H9 (cell line): ENCODE data around the gene LZIC. TPM values are rescaled to one million over a fixed set of nuclear protein-coding genes. Genes with fewer than 3 reads are reported as not detected.

Experiments
- DNase-seq: peaks from one replicate; pipeline ENCODE4 v3.0.0-alpha.2; 2017
- H2AFZ ChIP-seq: one replicate; pipeline ENCODE4 v1.6.1; 2013; ENCODE audit warnings: mild to moderate bottlenecking, low read length, control low read depth, moderate library complexity
- H2AK5ac ChIP-seq: 2 replicates; pipeline ENCODE4 v1.6.1; 2013; ENCODE audit warnings: low read length, control low read depth, mixed read lengths; ENCODE audit not compliant: insufficient read length
- H2BK120ac ChIP-seq: one replicate; pipeline ENCODE4 v1.6.1; 2013; ENCODE audit warnings: low read depth, mild to moderate bottlenecking, low read length, control low read depth, inconsistent platforms; ENCODE audit not compliant: poor library complexity, severe bottlenecking
- H2BK12ac ChIP-seq: 2 replicates; pipeline ENCODE4 v1.6.1; 2013; ENCODE audit warnings: low read length, control low read depth, mixed read lengths, low read depth; ENCODE audit not compliant: insufficient read length
- H2BK15ac ChIP-seq: 2 replicates; pipeline ENCODE4 v1.6.1; 2013; ENCODE audit warnings: low read depth, low read length, control low read depth
- H2BK20ac ChIP-seq: one replicate; pipeline ENCODE4 v1.6.1; 2013; ENCODE audit warnings: low read depth, mild to moderate bottlenecking, low read length, control low read depth, inconsistent platforms; ENCODE audit not compliant: poor library complexity, severe bottlenecking
- H2BK5ac ChIP-seq: 2 replicates; pipeline ENCODE4 v1.6.1; 2013; ENCODE audit warnings: low read length, control low read depth, mixed read lengths; ENCODE audit not compliant: insufficient read length
- H3K14ac ChIP-seq: 2 replicates; pipeline ENCODE4 v1.6.1; 2013; ENCODE audit warnings: low read length, control low read depth; ENCODE audit not compliant: insufficient read depth
- H3K18ac ChIP-seq: 2 replicates; pipeline ENCODE4 v1.6.1; 2013; ENCODE audit warnings: low read depth, mild to moderate bottlenecking, mixed read lengths, low read length, control low read depth; ENCODE audit not compliant: insufficient read length
- H3K23ac ChIP-seq: 2 replicates; pipeline ENCODE4 v1.6.1; 2013; ENCODE audit warnings: low read length, control low read depth, mixed read lengths, low read depth; ENCODE audit not compliant: insufficient read length
- H3K23me2 ChIP-seq: 2 replicates; pipeline ENCODE4 v1.6.1; 2013; ENCODE audit warnings: low read depth, mild to moderate bottlenecking, mixed read lengths, low read length, control low read depth; ENCODE audit not compliant: insufficient read length, poor library complexity, severe bottlenecking
- H3K27ac ChIP-seq: 2 replicates; pipeline ENCODE4 v1.5.1; 2013; ENCODE audit warnings: low read length, control low read depth, mixed read lengths, low read depth; ENCODE audit not compliant: insufficient read length
- H3K27me3 ChIP-seq: 2 replicates; pipeline ENCODE4 v1.6.1; 2013; ENCODE audit warnings: low read length, control low read depth, inconsistent platforms; ENCODE audit not compliant: insufficient read depth
- H3K4ac ChIP-seq: 2 replicates; pipeline ENCODE4 v1.6.1; 2013; ENCODE audit warnings: low read depth, mild to moderate bottlenecking, control low read depth, inconsistent platforms, low read length, moderate library complexity
- H3K4me1 ChIP-seq: 2 replicates; pipeline ENCODE4 v1.6.1; 2013; ENCODE audit warnings: low read length, control low read depth, inconsistent platforms; ENCODE audit not compliant: insufficient read depth
- H3K4me2 ChIP-seq: 2 replicates; pipeline ENCODE4 v1.6.1; 2013; ENCODE audit warnings: low read length, control low read depth, mixed read lengths; ENCODE audit not compliant: insufficient read length, insufficient read depth
- H3K56ac ChIP-seq: 2 replicates; pipeline ENCODE4 v1.6.1; 2013; ENCODE audit warnings: low read depth, mild to moderate bottlenecking, mixed read lengths, low read length, control low read depth; ENCODE audit not compliant: insufficient read length
- H3K79me1 ChIP-seq: 2 replicates; pipeline ENCODE4 v1.6.1; 2013; ENCODE audit warnings: low read depth, mild to moderate bottlenecking, moderate library complexity, low read length, control low read depth, inconsistent platforms; ENCODE audit not compliant: insufficient read depth, poor library complexity, severe bottlenecking
- H3K79me2 ChIP-seq: 2 replicates; pipeline ENCODE4 v1.6.1; 2013; ENCODE audit warnings: low read length, control low read depth, inconsistent platforms; ENCODE audit not compliant: insufficient read depth
- H3K9ac ChIP-seq: 2 replicates; pipeline ENCODE4 v1.6.1; 2013; ENCODE audit warnings: low read length, control low read depth, mixed read lengths; ENCODE audit not compliant: insufficient read length; ENCODE audit errors: extremely low read depth
- H3K9me3 ChIP-seq: one replicate; pipeline ENCODE4 v1.6.1; 2013; ENCODE audit warnings: low read depth, low read length, inconsistent platforms; ENCODE audit not compliant: control insufficient read depth
- H3T11ph ChIP-seq: one replicate; pipeline ENCODE4 v1.6.1; 2013; ENCODE audit warnings: mild to moderate bottlenecking, low read length, control low read depth, inconsistent platforms
- H4K20me1 ChIP-seq: one replicate; pipeline ENCODE4 v1.6.1; 2013; ENCODE audit not compliant: control insufficient read depth, insufficient read length, insufficient read depth
- H4K5ac ChIP-seq: 2 replicates; pipeline ENCODE4 v1.6.1; 2013; ENCODE audit warnings: low read depth, mild to moderate bottlenecking, mixed read lengths, low read length, control low read depth; ENCODE audit not compliant: insufficient read length
- H4K8ac ChIP-seq: replicated peaks from 2 replicates; pipeline ENCODE4 v1.6.1; 2013; ENCODE audit warnings: low read length, control low read depth, mixed read lengths, low read depth; ENCODE audit not compliant: insufficient read length
- H4K91ac ChIP-seq: 2 replicates; pipeline ENCODE4 v1.6.1; 2013; ENCODE audit warnings: low read depth, mild to moderate bottlenecking, moderate library complexity, mixed read lengths, low read length, control low read depth; ENCODE audit not compliant: insufficient read length
- H3K27ac Mint-ChIP-seq, 3 experiments: 2 replicates in 2 of 3; 3 replicates in 1 of 3; pipeline ENCODE4 v1.8.0; 2020 to 2021; ENCODE audit warnings: mixed read lengths in 3 of 3, mild to moderate bottlenecking in 1 of 3, moderate library complexity in 1 of 3
- H3K27me3 Mint-ChIP-seq: 2 replicates; pipeline ENCODE4 v1.8.0; 2021; ENCODE audit warnings: low read depth, mild to moderate bottlenecking, moderate library complexity, mixed read lengths
- H3K36me3 Mint-ChIP-seq, 3 experiments: 2 replicates in 2 of 3; 3 replicates in 1 of 3; pipeline ENCODE4 v1.8.0; 2020 to 2021; ENCODE audit warnings: low read depth in 3 of 3, mixed read lengths in 3 of 3; ENCODE audit not compliant: insufficient read depth in 1 of 3
- H3K4me1 Mint-ChIP-seq, 2 experiments: 2 replicates each; pipeline ENCODE4 v1.8.0; 2020; ENCODE audit warnings: mixed read lengths in 2 of 2
- H3K4me3 Mint-ChIP-seq, 2 experiments: 2 replicates in 1 of 2; 3 replicates in 1 of 2; pipeline ENCODE4 v1.8.0; 2020 to 2021; ENCODE audit warnings: mild to moderate bottlenecking in 2 of 2, mixed read lengths in 2 of 2, moderate library complexity in 1 of 2
- H3K9me3 Mint-ChIP-seq, 2 experiments: 2 replicates in 1 of 2; 3 replicates in 1 of 2; pipeline ENCODE4 v1.8.0; 2020; ENCODE audit warnings: mild to moderate bottlenecking in 2 of 2, mixed read lengths in 2 of 2, moderate library complexity in 1 of 2
- CTCF ChIP-seq: fragments of 200-600 bp; sonication (generic); conservative IDR thresholded peaks from 3 replicates; pipeline ENCODE4 v1.8.0; 2021; ENCODE audit warnings: antibody characterized with exemption, mild to moderate bottlenecking
- WGBS: extraction: QIAGEN DNeasy Blood & Tissue Kit; methylation state at CpG from one replicate; pipeline ENCODE4 v1.1.7; 2013; ENCODE audit warnings: missing lambda C conversion rate, low lambda C conversion rate, mixed read lengths; ENCODE audit not compliant: insufficient read length; ENCODE audit errors: extremely low coverage; 5-methylcytosine and 5-hydroxymethylcytosine counted together
- total RNA-seq: library from RNA; stranded (reverse); gene quantifications from 2 replicates; pipeline ENCODE4 v1.2.1, GENCODE V29; 2021

The LZIC gene
- total RNA-seq, 1 experiment from 2014 or later = 22.9 TPM

GRCh38 chr1:9989773-9990172 is 46.6 kb upstream of the LZIC start:
- no peak for TF ChIP-seq CTCF
- H4K8ac ChIP-seq = no peak overlapping the region
- H3K56ac ChIP-seq = no peak overlapping the region
- no peaks in the 10 kb centered on the region for H3K9me3 ChIP-seq
- no peaks in the 10 kb centered on the region for H3K79me2 ChIP-seq
- no peak overlapping the region for H3K23ac ChIP-seq
- H3K23me2 ChIP-seq = no peaks in the 10 kb centered on the region
- H4K91ac ChIP-seq = no peak overlapping the region
- no peak overlapping the region for H2AFZ ChIP-seq
- no peak overlapping the region for H2BK20ac ChIP-seq
- no CpG with 5 or more reads among the region's 5 CpGs for WGBS
- Mint-ChIP-seq H3K4me3 (no peak overlapping the region), H3K9me3 (no peaks in the 10 kb centered on the region), H3K27ac (no peak overlapping the region), H3K4me1 (no peaks in the 10 kb centered on the region), H3K36me3 (no peaks in the 10 kb centered on the region), H3K27me3 (peaks cover 8% of the 10 kb centered on the region)
- no peak for DNase-seq
- H2BK5ac ChIP-seq = no peak overlapping the region
- H3K14ac ChIP-seq = no peak overlapping the region
- H2BK12ac ChIP-seq = no peak overlapping the region
- no peak overlapping the region for H3K9ac ChIP-seq
- no peak overlapping the region for H3K18ac ChIP-seq
- no peak overlapping the region for H3K4ac ChIP-seq
- H4K20me1 ChIP-seq = no peaks in the 10 kb centered on the region
- H3K27ac ChIP-seq = no peak overlapping the region
- no peaks in the 10 kb centered on the region for H3K4me1 ChIP-seq
- H2BK15ac ChIP-seq = no peak overlapping the region
- no peak overlapping the region for H3K4me2 ChIP-seq
- H3K27me3 ChIP-seq = no peaks in the 10 kb centered on the region
- H3T11ph ChIP-seq = no peak overlapping the region
- H4K5ac ChIP-seq = no peak overlapping the region
- no peaks in the 10 kb centered on the region for H3K79me1 ChIP-seq
- no peak overlapping the region for H2AK5ac ChIP-seq
- no peak overlapping the region for H2BK120ac ChIP-seq
